T-helper 17 cell (primary cell): ENCODE data around the gene TBC1D3K. TPM values are rescaled to one million over a fixed set of nuclear protein-coding genes. Genes with fewer than 3 reads are reported as not detected.
"Not testable (repeated sequence)": the region's sequence is repeated elsewhere in the genome, so short reads cannot be mapped to it uniquely, and the experiment has no call there.

ENCODE experiments used
- ATAC-seq: fragments of 150-1000 bp; cut with Tn5 transposase; 2 replicates; pipeline ENCODE4 v1.10.0; 2021; ENCODE audit warnings: mild to moderate bottlenecking, moderate library complexity
- DNase-seq, 3 donors: peaks; one replicate each; pipeline versions ENCODE4 v3.0.0 to v3.0.0-alpha.2; 2020 to 2021
- H3K9me3 ChIP-seq: one replicate; pipeline ENCODE4 v1.7.0; 2013; ENCODE audit warnings: low read length, mild to moderate bottlenecking; ENCODE audit not compliant: control insufficient read depth, poor library complexity, severe bottlenecking
- H3K27ac Mint-ChIP-seq: one replicate; pipeline ENCODE4 v1.8.0; 2022; ENCODE audit warnings: mild to moderate bottlenecking, moderate library complexity, mixed read lengths
- H3K27me3 Mint-ChIP-seq: one replicate; pipeline ENCODE4 v1.8.0; 2022; ENCODE audit warnings: mixed read lengths
- H3K36me3 Mint-ChIP-seq: one replicate; pipeline ENCODE4 v1.8.0; 2022; ENCODE audit warnings: low read depth, mixed read lengths
- H3K4me1 Mint-ChIP-seq: one replicate; pipeline ENCODE4 v1.8.0; 2022; ENCODE audit warnings: mild to moderate bottlenecking, mixed read lengths
- H3K4me3 Mint-ChIP-seq: one replicate; pipeline ENCODE4 v1.8.0; 2022; ENCODE audit warnings: mild to moderate bottlenecking, moderate library complexity, mixed read lengths
- total RNA-seq, 4 donors: library from RNA in 2 of 4; stranded (reverse) in 2 of 4; gene quantifications; one replicate each; pipeline ENCODE4 v1.2.3 and lab custom pipeline; 2022 to 2026

The TBC1D3K gene
- total RNA-seq (not detected), total RNA-seq (lab: John Stamatoyannopoulos, UW) (0 reads per million in 2 donors)

GRCh38 chr17:37924115-37924514, at the start of gene TBC1D3K:
Gene TBC1D3K, plus strand, starts transcription at chr17:37924415. Its CDS starts 1,585 bp downstream, at chr17:37926000.
- not testable (repeated sequence) for ATAC-seq, H3K36me3 Mint-ChIP-seq

DNA sequence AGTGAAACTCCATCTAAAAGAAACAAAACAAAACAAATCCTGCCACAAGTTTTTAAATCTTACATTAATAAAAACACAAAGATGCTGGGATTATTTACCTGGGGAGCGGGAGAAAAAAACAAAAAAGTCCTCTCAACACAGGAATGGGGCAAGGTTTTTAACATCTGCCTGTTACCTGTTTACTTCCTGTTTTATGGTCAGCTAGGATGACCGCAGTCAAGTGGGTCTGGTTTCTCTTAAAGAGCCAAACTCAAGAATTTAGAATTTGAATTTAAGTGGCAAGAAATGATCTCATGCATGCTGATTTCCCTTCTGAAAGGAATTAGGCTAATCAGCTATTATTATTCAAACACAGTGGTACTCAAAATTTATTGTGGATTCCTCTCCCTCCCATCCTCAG, 39.7 kb upstream of the TBC1D3K start:
- Mint-ChIP-seq H3K36me3 (no peaks in the 10 kb centered on the region), H3K4me3 (no peak overlapping the region), H3K4me1 (peaks cover 2% of the 10 kb centered on the region), H3K27me3 (peaks cover 11% of the 10 kb centered on the region), H3K27ac (no peak overlapping the region)
- no peak for DNase-seq
- ATAC-seq = no peak
- no peaks in the 10 kb centered on the region for H3K9me3 ChIP-seq

More at GRCh38 chr17:37924115-37924514, at the start of gene TBC1D3K:
- H3K4me1 Mint-ChIP-seq, DNase-seq, H3K9me3 ChIP-seq, H3K27me3 Mint-ChIP-seq, H3K4me3 Mint-ChIP-seq, H3K27ac Mint-ChIP-seq: not testable (repeated sequence)

- Mint-ChIP-seq H3K36me3 (peaks cover 2% of the 10 kb centered on the region), H3K27ac (no peak overlapping the region), H3K4me3 (no peak overlapping the region)
Measured at GRCh38 chr17:37885136-37885535, 39.1 kb upstream of the TBC1D3K start.

DNA sequence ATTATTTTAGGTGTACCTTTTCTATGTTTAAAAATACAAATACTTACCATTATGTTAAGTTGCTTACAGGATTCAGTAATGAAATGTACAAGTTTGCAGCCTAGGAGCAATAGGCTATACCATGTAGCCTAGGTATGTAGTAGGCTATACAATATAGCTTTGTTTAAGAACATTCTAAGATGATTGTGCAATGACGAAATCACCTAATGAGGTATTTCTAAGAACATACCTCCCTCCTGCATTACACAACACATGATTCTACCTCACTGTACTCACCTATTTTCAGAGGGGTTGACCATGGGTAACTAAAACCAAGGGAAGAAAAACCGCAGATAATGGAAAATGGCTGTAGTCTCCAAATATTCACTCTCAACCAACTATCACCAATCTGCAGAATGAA, 35.3 kb upstream of the TBC1D3K start:
- H3K27ac Mint-ChIP-seq = no peak overlapping the region
- no peak overlapping the region for H3K4me3 Mint-ChIP-seq
- ATAC-seq = no peak
- H3K36me3 Mint-ChIP-seq = peaks cover 2% of the 10 kb centered on the region
- no peaks in the 10 kb centered on the region for H3K9me3 ChIP-seq
- H3K27me3 Mint-ChIP-seq = peaks cover 16% of the 10 kb centered on the region
- DNase-seq = no peak
- peaks cover 2% of the 10 kb centered on the region for H3K4me1 Mint-ChIP-seq

More at GRCh38 chr17:37885136-37885535, 39.1 kb upstream of the TBC1D3K start:
- DNase-seq = no peak
- peaks cover 2% of the 10 kb centered on the region for H3K4me1 Mint-ChIP-seq
- ATAC-seq = no peak
- H3K9me3 ChIP-seq = no peaks in the 10 kb centered on the region
- H3K27me3 Mint-ChIP-seq = peaks cover 16% of the 10 kb centered on the region

- not testable (repeated sequence) for H3K9me3 ChIP-seq, DNase-seq, H3K4me1 Mint-ChIP-seq, H3K27me3 Mint-ChIP-seq, ATAC-seq, H3K4me3 Mint-ChIP-seq, H3K27ac Mint-ChIP-seq, H3K36me3 Mint-ChIP-seq
Measured at GRCh38 chr17:37896961-37897360, 27.3 kb upstream of the TBC1D3K start.

Other genes starting within 250 kb of the TBC1D3K start
- gene HNF1B, start 179.4 kb upstream of the TBC1D3K start, total RNA-seq = not detected
- 10 to 100 TPM in 1 of 2 donors, under 1 TPM in 1; 0.16 to 10.8 TPM for gene TBC1D3L, start 64.6 kb downstream of the TBC1D3K start, total RNA-seq
- gene TBC1D3D, start 79.6 kb downstream of the TBC1D3K start, total RNA-seq = 1 to 10 TPM; 1.0 to 7.4 TPM
- gene TBC1D3C, start 144.2 kb downstream of the TBC1D3K start, total RNA-seq = not detected
- gene TBC1D3E, start 203.5 kb downstream of the TBC1D3K start, total RNA-seq = not detected